Skin of body (tissue), 2 donors: Measurements from ENCODE around the gene HIC1. TPM values are rescaled to one million over a fixed set of nuclear protein-coding genes. Genes with fewer than 3 reads are reported as not detected.

Experiments
- DNase-seq: peaks from one replicate; lab custom pipeline; 2025; lab: John Stamatoyannopoulos, UW
- total RNA-seq: library from RNA; depleted of rRNA; stranded (reverse); fragments of >200 nt; gene quantifications from one replicate; pipeline ENCODE4 v1.2.3, GENCODE V29; 2014

Gene HIC1
- total RNA-seq, 1 donor from 2014 or later = 13.5 TPM

GRCh38 chr17:2075336-2076086, 20.6 kb downstream of the HIC1 start:
- peak; percentile 73 for DNase-seq

- peak; percentile 73 for DNase-seq
Observed at GRCh38 chr17:2076087-2076984, 21.4 kb downstream of the HIC1 start.

GRCh38 chr17:2077040-2077439, 22.1 kb downstream of the HIC1 start:
- no peak for DNase-seq

DNA sequence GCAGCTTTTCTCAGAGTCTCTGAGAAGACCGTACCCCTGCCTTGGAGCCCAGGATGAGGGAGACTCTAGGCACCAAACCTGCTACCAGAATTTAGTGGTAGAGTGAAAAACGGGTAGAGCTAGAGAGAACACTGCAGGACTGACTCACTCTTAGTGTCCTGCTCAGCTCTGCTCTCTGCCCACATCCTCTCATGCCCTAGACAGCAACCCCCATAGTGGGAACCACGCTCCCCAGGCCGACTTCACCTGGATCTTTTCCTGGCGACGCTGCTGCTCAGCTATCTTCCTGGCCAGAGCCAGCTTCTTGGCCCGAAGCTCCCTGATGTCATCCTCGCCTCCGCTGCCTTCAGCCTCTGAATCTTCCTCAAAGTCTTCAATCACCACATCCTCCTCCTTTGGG, 26.7 kb downstream of the HIC1 start:
- no peak for DNase-seq

- DNase-seq = peak; percentile 57
Observed at GRCh38 chr17:2082003-2082781, 27.3 kb downstream of the HIC1 start.

- DNase-seq = no peak
Observed at GRCh38 chr17:2083613-2084035, 28.7 kb downstream of the HIC1 start.

- DNase-seq = peak; percentile 71
Observed at GRCh38 chr17:2084036-2084765, 29.3 kb downstream of the HIC1 start.

DNA sequence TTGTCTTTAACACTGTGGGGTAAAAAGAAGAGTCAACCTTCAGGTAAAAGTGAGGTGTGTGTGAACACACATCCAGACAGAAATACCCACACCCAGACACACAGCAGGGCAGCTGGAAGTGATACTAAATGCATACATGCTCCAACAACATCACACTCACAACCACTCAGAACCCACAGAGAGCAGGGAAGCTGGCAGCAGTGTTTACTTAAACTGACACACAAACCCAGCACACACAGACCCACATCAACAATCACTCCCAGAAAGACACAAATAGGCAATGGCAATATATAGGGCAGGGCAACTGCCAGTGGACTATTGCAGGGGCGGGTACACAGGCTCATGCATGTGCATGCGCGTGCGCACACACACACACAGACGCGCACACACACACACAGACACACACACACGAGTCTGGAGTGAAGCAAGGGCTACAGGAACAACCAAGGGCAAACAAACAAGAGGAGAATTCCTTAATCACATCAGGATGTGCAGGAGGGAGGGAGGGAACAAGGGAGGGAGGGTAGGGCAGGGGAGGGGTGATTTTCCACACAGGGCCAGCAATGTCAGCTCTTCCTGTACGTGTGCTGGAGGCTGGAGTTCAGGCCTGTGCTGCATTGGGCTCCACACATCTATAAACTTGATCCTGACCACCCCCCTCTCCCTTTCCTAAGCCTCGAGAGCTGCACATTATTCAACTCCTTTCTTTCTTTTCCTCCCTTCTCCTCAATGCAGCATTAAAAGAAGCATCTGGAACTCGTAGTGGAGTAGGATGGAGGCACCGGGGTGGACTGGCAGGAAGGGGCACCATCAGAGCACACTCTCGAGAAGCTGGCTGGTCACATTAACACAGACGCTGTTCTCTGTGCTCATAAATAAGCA, 30.1 kb downstream of the HIC1 start:
- peak; percentile 95 for DNase-seq

- peak; percentile 82 for DNase-seq
Observed at GRCh38 chr17:2085648-2085949, 30.7 kb downstream of the HIC1 start.

DNA sequence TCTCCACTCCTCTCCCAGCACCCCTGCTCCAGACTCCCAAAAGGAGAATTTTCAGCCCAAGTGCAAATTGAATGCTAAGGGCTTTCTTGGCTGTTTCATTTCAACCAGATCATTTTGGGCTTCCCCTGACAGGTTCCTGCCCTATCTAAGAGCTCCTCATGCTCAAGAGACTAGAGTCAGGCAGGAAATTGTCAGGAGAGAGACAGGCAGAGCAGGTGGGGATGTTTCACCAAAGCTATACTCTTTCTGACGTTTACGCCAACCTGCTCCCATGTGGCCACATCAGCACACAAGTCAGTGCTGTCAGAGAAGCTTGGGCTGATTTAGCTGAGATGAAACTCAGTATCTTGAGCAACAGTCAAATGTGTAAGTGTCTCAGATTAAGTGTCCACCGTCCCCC, 31.4 kb downstream of the HIC1 start:
- DNase-seq = no peak

DNA sequence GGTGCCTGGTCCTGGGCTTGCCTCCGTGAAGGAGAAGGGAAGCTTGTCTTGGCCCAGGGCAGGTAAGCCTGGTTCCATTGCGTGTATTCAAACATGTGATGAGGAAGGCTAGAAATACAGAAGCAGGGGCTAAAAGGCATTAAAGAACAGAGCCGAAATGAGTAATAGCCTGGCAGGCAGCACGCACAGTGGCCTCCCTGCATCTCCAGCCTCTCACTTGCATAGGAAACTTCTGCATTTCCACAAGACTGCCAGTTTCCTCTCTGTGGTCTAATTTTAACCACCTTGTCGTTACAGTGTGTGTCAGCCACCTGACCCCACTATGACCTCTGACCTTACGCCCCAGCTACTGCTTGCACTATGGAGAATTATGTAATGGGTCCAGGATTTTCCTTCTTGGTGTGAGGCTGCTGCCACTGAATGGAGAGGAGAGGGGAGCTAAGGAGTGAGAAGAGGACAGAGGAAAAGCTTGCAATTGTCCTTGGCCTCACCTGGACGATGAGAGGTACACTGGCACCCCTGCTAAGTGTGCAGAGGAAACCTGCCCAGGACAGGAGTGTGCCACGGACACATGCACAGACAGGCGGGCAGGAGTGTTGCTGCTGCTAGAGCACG, 32.8 kb downstream of the HIC1 start:
- peak; percentile 46 for DNase-seq

- DNase-seq = peak; percentile 88
Observed at GRCh38 chr17:2089021-2089422, 34.1 kb downstream of the HIC1 start.

- no peak for DNase-seq
Observed at GRCh38 chr17:2090210-2090641, 35.3 kb downstream of the HIC1 start.

GRCh38 chr17:2090804-2091534, 36.1 kb downstream of the HIC1 start:
- peak; percentile 89 for DNase-seq

GRCh38 chr17:2092253-2092652, 37.4 kb downstream of the HIC1 start:
- no peak for DNase-seq

GRCh38 chr17:2093349-2093748, 38.4 kb downstream of the HIC1 start:
- DNase-seq = no peak

GRCh38 chr17:2094891-2095535, 40.1 kb downstream of the HIC1 start:
- DNase-seq = peak; percentile 23

- no peak for DNase-seq
Observed at GRCh38 chr17:2095536-2095910, 40.6 kb downstream of the HIC1 start.
